ENCODE data around the gene GEMIN8. TPM values are rescaled to one million over a fixed set of nuclear protein-coding genes. Genes with fewer than 3 reads are reported as not detected.

The GEMIN8 gene
- total and polyA plus RNA-seq, 4 donors = 14.3 to 52.0 (median 20.1) TPM

DNA sequence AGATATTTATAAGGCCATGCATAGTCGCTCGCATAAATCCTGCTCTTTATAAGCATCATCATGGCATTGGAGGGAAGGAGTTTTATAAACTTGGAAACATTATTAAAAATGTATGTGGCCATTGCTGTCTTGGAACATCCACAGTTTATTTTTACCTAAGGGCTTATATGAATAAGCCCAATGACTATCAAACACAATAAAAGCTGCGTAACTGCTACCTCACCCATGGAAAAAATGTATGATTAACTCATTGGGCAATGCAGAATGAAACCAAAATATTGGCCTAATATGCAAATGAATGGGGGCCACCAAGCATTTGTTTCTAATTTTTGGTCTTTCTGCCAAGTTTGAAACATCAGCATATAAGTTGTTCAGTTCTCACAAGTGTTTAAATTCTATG, 19.1 kb downstream of the GEMIN8 start:
- Histone ChIP-seq H3K4me1 (ENCODE audit: control insufficient read depth in 1 of 2, insufficient read depth in 2 of 2, low read length in 2 of 2) (no peaks in the 10 kb centered on the region), H3K27me3 (ENCODE audit: control insufficient read depth in 1 of 2, insufficient read depth in 2 of 2, low read length in 1 of 2) (no peaks in the 10 kb centered on the region), H3K4me3 (ENCODE audit: low read length in 2 of 2) (no peak overlapping the region), H3K36me3 (ENCODE audit: control insufficient read depth in 1 of 2, insufficient read depth in 2 of 2, low read length in 1 of 2) (peaks cover 0 to 2% of the 10 kb centered on the region in 2 donors), H3K9me3 (ENCODE audit: control insufficient read depth, low read length) (no peaks in the 10 kb centered on the region), H3K27ac (ENCODE audit: low read depth in 1 of 2, low read length in 2 of 2) (no peak overlapping the region)
- ATAC-seq (ENCODE audit: low FRiP score) (no peak), DNase-seq (no peak)
- 97 to 98% methylated on average over 3 of the region's 3 CpGs for WGBS, 2 donors
- intact Hi-C loops (cut with DNase I) = no loop called here

DNA sequence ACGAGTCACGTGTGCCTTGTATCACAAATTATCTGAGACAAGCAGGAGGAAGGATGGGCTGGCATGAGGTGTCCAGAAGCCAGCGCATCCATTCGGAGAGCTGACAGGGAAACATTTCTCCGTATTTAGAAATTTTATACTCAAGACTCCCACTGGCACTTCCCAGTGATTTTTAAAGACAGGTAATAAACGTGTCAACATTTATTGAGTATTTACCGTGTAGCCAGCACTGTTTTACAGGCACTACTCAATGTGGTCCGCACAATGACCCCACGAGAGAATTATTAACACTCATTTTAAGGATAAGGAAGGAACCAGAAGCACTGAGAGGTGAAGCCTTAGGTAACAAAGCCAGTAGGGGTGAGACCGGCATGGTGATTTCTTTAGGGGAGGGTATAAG, 23.2 kb downstream of the GEMIN8 start:
- Histone ChIP-seq H3K4me3 (ENCODE audit: low read length in 2 of 2) (no peak overlapping the region), H3K36me3 (ENCODE audit: control insufficient read depth in 1 of 2, insufficient read depth in 2 of 2, low read length in 1 of 2) (peaks cover 0 to 2% of the 10 kb centered on the region in 2 donors), H3K27ac (ENCODE audit: low read depth in 1 of 2, low read length in 2 of 2) (no peak overlapping the region), H3K9me3 (ENCODE audit: control insufficient read depth, low read length) (no peaks in the 10 kb centered on the region), H3K4me1 (ENCODE audit: control insufficient read depth in 1 of 2, insufficient read depth in 2 of 2, low read length in 2 of 2) (no peaks in the 10 kb centered on the region), H3K27me3 (ENCODE audit: control insufficient read depth in 1 of 2, insufficient read depth in 2 of 2, low read length in 1 of 2) (no peaks in the 10 kb centered on the region)
- ATAC-seq (ENCODE audit: low FRiP score) (no peak), DNase-seq (no peak)
- intact Hi-C loops (cut with DNase I) = no loop called here
- 81 to 85% methylated on average over 10 of the region's 10 CpGs for WGBS, 2 donors

DNA sequence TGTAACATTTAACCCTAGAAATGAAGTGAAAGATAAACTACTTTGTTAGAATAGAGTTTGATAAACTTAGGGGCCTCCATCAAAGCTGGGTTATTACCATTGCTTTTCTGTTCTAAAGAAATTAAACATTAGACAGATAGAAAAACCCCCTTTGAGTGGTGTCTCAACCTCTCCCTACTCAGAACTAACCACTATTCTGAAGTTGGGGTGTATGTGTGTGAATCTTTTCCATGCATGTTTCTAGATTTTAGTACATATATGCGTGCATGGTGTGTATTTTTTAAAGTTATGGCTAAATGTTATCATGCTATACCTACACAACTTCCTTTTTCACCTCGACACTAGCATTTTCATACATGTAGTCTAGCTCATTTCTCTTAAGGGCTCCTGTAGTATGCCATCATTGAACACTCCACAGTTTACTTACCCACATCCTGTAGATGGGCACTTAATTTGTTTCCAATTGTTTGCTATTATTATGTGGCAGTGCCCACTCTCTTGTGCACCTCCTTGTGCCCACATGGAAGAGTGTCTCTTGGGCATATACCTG, 25.7 kb downstream of the GEMIN8 start:
- no peaks in the 10 kb centered on the region for H3K27me3 ChIP-seq (ENCODE audit: control insufficient read depth in 1 of 2, insufficient read depth in 2 of 2, low read length in 1 of 2)
- no peaks in the 10 kb centered on the region for H3K4me1 ChIP-seq (ENCODE audit: control insufficient read depth in 1 of 2, insufficient read depth in 2 of 2, low read length in 2 of 2)
- intact Hi-C loops (cut with DNase I) = no loop called here
- H3K4me3 ChIP-seq (ENCODE audit: low read length in 2 of 2) = no peak overlapping the region
- DNase-seq (no peak), ATAC-seq (ENCODE audit: low FRiP score) (no peak)
- H3K9me3 ChIP-seq (ENCODE audit: control insufficient read depth, low read length) = no peaks in the 10 kb centered on the region
- H3K36me3 ChIP-seq (ENCODE audit: control insufficient read depth in 1 of 2, insufficient read depth in 2 of 2, low read length in 1 of 2) = peaks cover 0 to 2% of the 10 kb centered on the region in 2 donors
- 91 to 92% methylated on average over 2 of the region's 2 CpGs for WGBS, 2 donors
- no peak overlapping the region for H3K27ac ChIP-seq (ENCODE audit: low read depth in 1 of 2, low read length in 2 of 2)

DNA sequence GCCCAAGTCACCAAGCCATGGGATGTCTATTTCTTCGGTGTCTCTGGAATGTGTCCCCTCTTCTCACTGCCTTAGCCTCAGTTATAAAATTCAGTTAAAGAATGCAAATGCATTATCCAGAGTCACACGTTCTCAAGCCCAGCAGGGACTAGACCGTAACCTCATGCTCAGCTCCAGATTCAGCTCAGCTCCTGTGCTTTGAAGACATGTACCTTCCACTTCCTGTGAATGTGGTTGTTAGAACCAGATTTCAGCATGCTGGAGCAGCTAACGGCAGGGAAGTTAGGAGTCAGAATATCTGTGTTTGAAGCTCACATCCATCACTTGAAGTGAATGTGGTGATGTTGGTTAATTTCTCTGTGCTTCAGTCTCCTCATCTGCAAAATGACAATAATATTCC, 26.7 kb downstream of the GEMIN8 start:
- H3K27ac ChIP-seq (ENCODE audit: low read depth in 1 of 2, low read length in 2 of 2) = no peak overlapping the region
- intact Hi-C loops (cut with DNase I) = no loop called here
- H3K9me3 ChIP-seq (ENCODE audit: control insufficient read depth, low read length) = no peaks in the 10 kb centered on the region
- 74 to 79% methylated on average over 4 of the region's 4 CpGs for WGBS, 2 donors
- no peaks in the 10 kb centered on the region for H3K27me3 ChIP-seq (ENCODE audit: control insufficient read depth in 1 of 2, insufficient read depth in 2 of 2, low read length in 1 of 2)
- H3K4me1 ChIP-seq (ENCODE audit: control insufficient read depth in 1 of 2, insufficient read depth in 2 of 2, low read length in 2 of 2) = no peaks in the 10 kb centered on the region
- ATAC-seq (ENCODE audit: low FRiP score) = no peak
- H3K36me3 ChIP-seq (ENCODE audit: control insufficient read depth in 1 of 2, insufficient read depth in 2 of 2, low read length in 1 of 2) = peaks cover 0 to 2% of the 10 kb centered on the region in 2 donors
- DNase-seq = no peak
- no peak overlapping the region for H3K4me3 ChIP-seq (ENCODE audit: low read length in 2 of 2)

DNA sequence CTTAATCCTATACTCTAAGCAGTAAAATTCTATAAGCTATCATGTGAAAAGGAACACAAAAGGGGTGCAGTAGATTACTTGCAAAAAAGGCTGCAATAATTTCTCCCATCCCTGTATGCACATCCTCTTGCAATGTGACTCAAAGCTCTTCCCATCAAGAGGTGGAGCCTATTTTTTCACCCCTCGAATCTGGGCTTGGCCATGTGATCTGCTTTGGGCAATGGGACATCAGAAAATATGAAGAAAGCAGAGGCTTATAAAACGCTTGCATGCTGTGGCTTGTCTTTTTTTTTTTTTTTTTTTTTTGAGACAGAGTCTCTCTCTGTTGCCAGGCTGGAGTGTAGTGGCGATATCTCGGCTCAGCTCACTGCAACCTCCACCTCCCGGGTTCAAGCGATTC, 33.0 kb downstream of the GEMIN8 start:
- no peak overlapping the region for H3K27ac ChIP-seq (ENCODE audit: low read depth in 1 of 2, low read length in 2 of 2)
- intact Hi-C loops (cut with DNase I) = no loop called here
- no peaks in the 10 kb centered on the region for H3K4me1 ChIP-seq (ENCODE audit: control insufficient read depth in 1 of 2, insufficient read depth in 2 of 2, low read length in 2 of 2)
- no peaks in the 10 kb centered on the region for H3K9me3 ChIP-seq (ENCODE audit: control insufficient read depth, low read length)
- ATAC-seq (ENCODE audit: low FRiP score) (no peak), DNase-seq (no peak)
- no peaks in the 10 kb centered on the region for H3K36me3 ChIP-seq (ENCODE audit: control insufficient read depth in 1 of 2, insufficient read depth in 2 of 2, low read length in 1 of 2)
- WGBS, 2 donors = 89 to 90% methylated on average over 6 of the region's 6 CpGs
- H3K4me3 ChIP-seq (ENCODE audit: low read length in 2 of 2) = no peak overlapping the region
- H3K27me3 ChIP-seq (ENCODE audit: control insufficient read depth in 1 of 2, insufficient read depth in 2 of 2, low read length in 1 of 2) = no peaks in the 10 kb centered on the region

DNA sequence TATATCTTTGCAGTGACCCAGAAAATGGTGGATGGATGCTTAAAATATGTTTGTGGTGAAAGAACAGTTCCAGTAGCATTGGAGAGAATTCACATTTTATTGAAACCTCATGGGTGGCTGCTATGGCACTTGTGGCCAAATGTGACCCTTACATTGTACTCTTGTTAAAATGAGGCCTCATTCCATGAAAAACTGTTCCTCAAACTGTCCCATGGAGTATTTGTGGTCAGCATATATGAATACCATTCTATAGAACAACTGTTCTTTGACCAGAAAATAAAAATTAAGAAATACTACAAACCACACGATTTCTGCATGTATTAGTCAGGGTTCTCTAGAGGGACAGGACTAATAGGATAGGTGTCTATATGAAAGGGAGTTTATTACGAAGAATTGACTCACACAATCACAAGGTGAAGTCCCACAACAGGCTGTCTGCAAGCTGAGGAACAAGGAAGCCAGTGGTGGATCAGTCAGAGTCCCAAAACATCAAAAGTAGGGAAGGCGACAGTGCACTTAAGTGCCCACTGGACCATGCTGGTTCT, 35.1 kb downstream of the GEMIN8 start:
- H3K4me3 ChIP-seq (ENCODE audit: low read length in 2 of 2) = no peak overlapping the region
- no peak overlapping the region for H3K27ac ChIP-seq (ENCODE audit: low read depth in 1 of 2, low read length in 2 of 2)
- H3K36me3 ChIP-seq (ENCODE audit: control insufficient read depth in 1 of 2, insufficient read depth in 2 of 2, low read length in 1 of 2) = no peaks in the 10 kb centered on the region
- intact Hi-C loops (cut with DNase I) = no loop called here
- no peaks in the 10 kb centered on the region for H3K9me3 ChIP-seq (ENCODE audit: control insufficient read depth, low read length)
- H3K4me1 ChIP-seq (ENCODE audit: control insufficient read depth in 1 of 2, insufficient read depth in 2 of 2, low read length in 2 of 2) = no peaks in the 10 kb centered on the region
- DNase-seq = no peak
- ATAC-seq (ENCODE audit: low FRiP score) = no peak
- no peaks in the 10 kb centered on the region for H3K27me3 ChIP-seq (ENCODE audit: control insufficient read depth in 1 of 2, insufficient read depth in 2 of 2, low read length in 1 of 2)
- WGBS, 2 donors = 79 to 96% methylated on average over 3 of the region's 3 CpGs

DNA sequence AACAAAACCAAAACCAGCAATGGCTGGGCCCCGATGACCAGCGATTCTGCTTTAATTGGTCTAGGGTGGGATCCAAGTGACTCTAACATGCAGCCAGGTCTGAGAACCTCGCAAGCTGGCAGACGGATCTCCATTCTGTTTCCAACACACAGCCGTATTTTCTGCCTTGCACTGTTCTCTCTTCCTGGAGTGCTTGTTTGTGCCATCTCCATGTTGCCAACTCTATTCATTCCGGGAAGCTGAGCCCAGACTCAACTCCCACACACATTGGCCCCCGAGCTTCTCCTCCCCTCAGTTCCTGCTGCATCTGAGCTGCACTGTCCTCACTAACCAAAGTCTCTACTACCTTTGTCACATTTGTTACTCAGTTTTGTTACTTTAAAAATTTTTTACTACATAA, 35.6 kb downstream of the GEMIN8 start:
- Histone ChIP-seq H3K9me3 (ENCODE audit: control insufficient read depth, low read length) (no peaks in the 10 kb centered on the region), H3K36me3 (ENCODE audit: control insufficient read depth in 1 of 2, insufficient read depth in 2 of 2, low read length in 1 of 2) (no peaks in the 10 kb centered on the region), H3K27ac (ENCODE audit: low read depth in 1 of 2, low read length in 2 of 2) (no peak overlapping the region), H3K4me3 (ENCODE audit: low read length in 2 of 2) (no peak overlapping the region), H3K27me3 (ENCODE audit: control insufficient read depth in 1 of 2, insufficient read depth in 2 of 2, low read length in 1 of 2) (no peaks in the 10 kb centered on the region), H3K4me1 (ENCODE audit: control insufficient read depth in 1 of 2, insufficient read depth in 2 of 2, low read length in 2 of 2) (no peaks in the 10 kb centered on the region)
- DNase-seq (no peak), ATAC-seq (ENCODE audit: low FRiP score) (no peak)
- intact Hi-C loops (cut with DNase I) = no loop called here
- WGBS, 2 donors = 32 to 44% methylated on average over 7 of the region's 7 CpGs

DNA sequence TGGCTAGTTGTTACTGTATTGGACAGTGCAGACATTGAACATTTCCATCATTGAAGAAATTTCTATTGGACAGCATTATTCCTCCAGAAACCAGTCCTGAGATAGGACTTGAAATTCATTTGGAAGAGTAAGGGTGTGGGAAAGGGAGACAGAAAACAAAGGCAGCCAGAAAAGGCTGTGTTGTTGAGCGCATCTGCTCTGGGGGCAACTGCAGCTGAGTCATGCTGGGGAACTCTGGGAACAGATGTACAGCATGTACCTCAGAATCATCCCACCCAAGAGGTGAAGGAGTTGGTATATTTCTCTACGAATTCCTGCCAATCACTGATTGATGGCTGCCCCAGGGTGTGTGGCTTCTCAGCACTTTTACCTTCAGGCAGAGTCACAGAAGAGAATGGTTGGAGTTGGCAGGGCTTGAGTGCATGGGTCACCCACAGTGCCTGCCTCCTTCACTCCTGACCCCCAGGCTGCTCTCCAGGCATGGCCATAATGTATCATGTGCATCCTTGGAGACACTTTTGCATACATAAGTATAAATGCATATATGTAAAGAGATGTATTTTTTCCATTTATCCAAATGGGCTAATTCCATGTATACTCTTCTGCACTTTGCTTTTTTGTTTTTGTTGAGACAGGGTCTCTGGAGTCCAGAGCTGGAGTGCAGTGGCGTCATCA, 39.4 kb downstream of the GEMIN8 start:
- intact Hi-C loops (cut with DNase I) = no loop called here
- no peak overlapping the region for H3K27ac ChIP-seq (ENCODE audit: low read depth in 1 of 2, low read length in 2 of 2)
- no peaks in the 10 kb centered on the region for H3K9me3 ChIP-seq (ENCODE audit: control insufficient read depth, low read length)
- H3K4me3 ChIP-seq (ENCODE audit: low read length in 2 of 2) = no peak overlapping the region
- no peak for DNase-seq
- no peaks in the 10 kb centered on the region for H3K4me1 ChIP-seq (ENCODE audit: control insufficient read depth in 1 of 2, insufficient read depth in 2 of 2, low read length in 2 of 2)
- H3K27me3 ChIP-seq (ENCODE audit: control insufficient read depth in 1 of 2, insufficient read depth in 2 of 2, low read length in 1 of 2) = no peaks in the 10 kb centered on the region
- WGBS, 2 donors = 68 to 82% methylated on average over 3 of the region's 3 CpGs
- H3K36me3 ChIP-seq (ENCODE audit: control insufficient read depth in 1 of 2, insufficient read depth in 2 of 2, low read length in 1 of 2) = no peaks in the 10 kb centered on the region
- ATAC-seq (ENCODE audit: low FRiP score) = no peak

Data from aorta (tissue), 5 donors.